Skeletal muscle tissue (tissue), 4 donors: ENCODE results near the gene NCEH1. TPM values are rescaled to one million over a fixed set of nuclear protein-coding genes. Genes with fewer than 3 reads are reported as not detected.
A peak's percentile ranks its signal among the peaks of the same experiment; 100 is the strongest.
"Not testable (repeated sequence)": the region's sequence is repeated elsewhere in the genome, so short reads cannot be mapped to it uniquely, and the experiment has no call there.

Experiments used
- H3K27ac ChIP-seq: one replicate; pipeline ENCODE4 v1.7.0; 2013; ENCODE audit warnings: mild to moderate bottlenecking, low read depth, low read length, inconsistent platforms
- H3K27me3 ChIP-seq, 3 donors: one replicate each; pipeline ENCODE4 v1.7.0; 2013; ENCODE audit warnings: low read length in 3 of 3; ENCODE audit not compliant: control insufficient read depth in 3 of 3, insufficient read depth in 3 of 3
- H3K36me3 ChIP-seq, 3 donors: one replicate each; pipeline ENCODE4 v1.7.0; 2013; ENCODE audit warnings: low read length in 3 of 3; ENCODE audit not compliant: control insufficient read depth in 3 of 3, insufficient read depth in 3 of 3
- H3K4me1 ChIP-seq, 3 donors: one replicate each; pipeline ENCODE4 v1.7.0; 2013; ENCODE audit warnings: low read length in 3 of 3, mild to moderate bottlenecking in 3 of 3; ENCODE audit not compliant: control insufficient read depth in 3 of 3, insufficient read depth in 3 of 3
- H3K4me3 ChIP-seq, 3 donors: one replicate each; pipeline ENCODE4 v1.7.0; 2013; ENCODE audit warnings: low read length in 3 of 3
- H3K9ac ChIP-seq, 3 donors: one replicate each; pipeline ENCODE4 v1.7.0; 2013; ENCODE audit warnings: low read length in 3 of 3, mild to moderate bottlenecking in 3 of 3, moderate library complexity in 2 of 3, low read depth in 1 of 3
- H3K9me3 ChIP-seq, 3 donors: one replicate each; pipeline ENCODE4 v1.7.0; 2013; ENCODE audit warnings: low read length in 3 of 3; ENCODE audit not compliant: control insufficient read depth in 3 of 3
- total RNA-seq: library from RNA; depleted of rRNA; stranded (reverse); fragments of >200 nt; gene quantifications from one replicate; pipeline ENCODE4 v1.2.3, GENCODE V29; 2014
- donor health status: Osteomylitis.

The NCEH1 gene
- total RNA-seq, 1 donor from 2014 or later: 1.6 TPM

DNA sequence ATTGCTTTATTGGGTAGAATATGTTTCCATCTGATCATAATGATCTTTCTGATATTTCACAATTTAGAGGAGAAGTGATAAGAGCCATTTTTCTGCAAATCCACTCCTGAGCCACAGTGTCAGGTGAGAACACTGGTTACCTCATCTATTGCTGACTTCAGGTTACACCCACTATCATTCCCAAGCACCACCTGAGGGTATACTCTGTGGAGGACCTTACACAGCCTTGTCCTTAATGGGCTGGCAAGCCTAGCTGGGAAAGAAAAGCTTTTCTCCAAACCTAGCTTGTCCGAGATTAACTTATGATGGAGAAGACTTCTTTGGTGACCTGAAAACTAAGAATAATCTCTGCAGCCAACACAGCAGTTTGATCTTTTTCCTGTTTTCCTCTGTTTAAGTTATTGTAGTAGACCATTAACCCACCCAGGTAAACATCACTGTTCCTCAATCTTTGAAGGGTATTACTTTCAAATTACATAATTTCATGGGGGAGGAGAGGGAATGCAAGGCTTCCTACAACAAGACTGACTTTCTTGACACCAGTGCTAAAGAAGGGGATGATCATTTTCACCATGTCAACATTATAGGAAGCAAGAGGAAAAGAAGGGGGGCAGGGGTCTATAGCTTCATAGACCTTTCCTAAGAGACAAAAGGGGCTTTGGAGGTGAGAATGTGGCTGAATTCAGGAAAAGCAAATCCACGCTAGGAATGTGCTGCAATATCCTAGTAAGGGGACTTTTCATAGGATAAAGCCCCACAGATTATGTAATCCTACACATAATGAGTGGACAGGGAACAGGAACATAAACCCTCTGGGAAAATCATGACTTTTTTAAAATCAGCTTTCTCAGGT is 1.7 kb downstream of the NCEH1 start:
- Histone ChIP-seq H3K27ac (no peak overlapping the region), H3K4me3 (peak overlapping the region in 2 of 3 donors; percentile 97 to 98), H3K9me3 (no peaks in the 10 kb centered on the region), H3K9ac (peak overlapping the region; percentile 53 to 89 (median 84)), H3K4me1 (peaks cover 10 to 23% (median 17%) of the 10 kb centered on the region in 3 donors), H3K36me3 (no peaks in the 10 kb centered on the region), H3K27me3 (no peaks in the 10 kb centered on the region)

DNA sequence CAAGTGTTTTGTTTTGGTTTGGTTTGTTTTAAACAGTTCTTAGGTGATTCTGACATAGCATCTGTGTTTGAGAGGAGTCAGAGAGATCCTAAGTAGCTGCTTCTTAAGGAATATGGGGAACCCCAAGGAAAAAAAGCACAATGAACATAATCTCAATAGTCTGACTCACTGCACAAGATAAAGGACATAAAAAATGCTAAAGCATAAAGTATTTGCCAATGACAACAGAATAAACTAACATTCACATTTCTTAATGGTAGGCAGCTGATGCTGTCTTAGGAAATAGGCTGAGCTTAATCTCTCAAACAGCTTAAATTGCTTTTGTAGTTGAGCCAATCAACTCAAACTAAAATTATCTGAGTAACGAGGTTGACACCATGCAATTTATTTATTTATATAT is 2.9 kb downstream of the NCEH1 start:
- Histone ChIP-seq H3K9me3 (no peaks in the 10 kb centered on the region), H3K9ac (no peak overlapping the region), H3K4me1 (peaks cover 10 to 23% (median 17%) of the 10 kb centered on the region in 3 donors), H3K4me3 (no peak overlapping the region), H3K27ac (no peak overlapping the region), H3K27me3 (no peaks in the 10 kb centered on the region), H3K36me3 (no peaks in the 10 kb centered on the region)

DNA sequence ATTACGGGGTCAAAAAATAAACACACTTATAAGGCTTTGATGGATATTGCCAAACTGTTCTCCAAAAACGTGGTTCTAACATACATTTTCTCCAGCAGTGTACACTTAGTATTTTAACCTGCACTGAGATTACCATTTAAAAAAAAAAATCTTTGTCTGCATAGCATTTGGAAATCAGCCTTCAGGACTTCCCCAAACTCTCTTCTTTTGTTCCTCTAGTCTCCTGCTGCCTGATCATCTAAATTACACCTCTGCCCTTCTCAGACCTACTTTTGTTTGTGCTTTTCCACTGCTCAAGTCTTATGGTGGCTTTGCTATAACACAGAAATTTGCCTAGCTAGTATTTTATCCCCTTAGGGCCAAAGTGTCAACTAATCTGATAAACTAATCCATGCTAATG is 3.8 kb downstream of the NCEH1 start:
- H3K9me3 ChIP-seq: no peaks in the 10 kb centered on the region
- H3K4me1 ChIP-seq: peaks cover 10 to 23% (median 17%) of the 10 kb centered on the region in 3 donors
- no peak overlapping the region for H3K9ac ChIP-seq
- no peak overlapping the region for H3K4me3 ChIP-seq
- no peaks in the 10 kb centered on the region for H3K27me3 ChIP-seq
- H3K27ac ChIP-seq: no peak overlapping the region
- H3K36me3 ChIP-seq: no peaks in the 10 kb centered on the region

DNA sequence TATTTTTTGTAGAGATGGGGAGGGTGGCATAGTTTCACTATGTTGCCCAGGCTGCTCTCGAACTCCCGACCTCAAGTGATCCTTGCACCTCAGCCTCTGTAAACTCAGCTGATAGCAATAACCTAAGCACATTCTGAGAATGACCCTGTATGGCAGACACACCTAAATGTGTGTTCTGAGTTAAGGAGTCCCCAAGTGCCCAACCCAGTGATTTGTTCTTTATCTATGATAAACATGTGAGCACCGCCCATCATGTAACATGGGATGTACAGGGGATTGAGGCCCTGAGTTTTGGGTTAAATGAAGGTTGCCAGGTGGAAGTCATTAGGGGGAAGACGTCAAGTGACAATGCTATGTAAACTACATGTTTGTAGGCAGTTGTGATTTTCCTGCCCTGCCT is 5.7 kb downstream of the NCEH1 start:
- Histone ChIP-seq H3K9me3 (no peaks in the 10 kb centered on the region), H3K9ac (no peak overlapping the region), H3K36me3 (no peaks in the 10 kb centered on the region), H3K4me1 (peaks cover 10 to 17% (median 12%) of the 10 kb centered on the region in 3 donors), H3K27me3 (no peaks in the 10 kb centered on the region), H3K27ac (no peak overlapping the region), H3K4me3 (no peak overlapping the region)

DNA sequence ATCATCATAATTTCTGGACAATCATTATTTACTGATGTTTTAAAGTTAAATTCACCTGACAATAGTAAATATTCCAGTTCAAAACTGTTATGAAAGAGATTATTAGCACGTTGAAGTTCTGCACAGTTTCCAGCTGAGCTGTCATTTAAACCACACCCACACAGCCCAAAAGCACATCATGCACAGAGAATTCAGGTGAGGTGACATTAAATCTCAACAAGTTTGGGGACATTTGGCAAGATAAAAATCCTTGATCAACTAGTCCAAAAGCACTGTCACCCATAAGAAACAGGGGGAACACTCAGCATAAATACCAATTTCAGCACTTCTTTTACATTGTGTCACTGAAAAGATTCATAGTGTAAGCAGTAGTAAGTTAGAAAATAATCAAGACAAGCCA is 6.9 kb downstream of the NCEH1 start:
- no peaks in the 10 kb centered on the region for H3K9me3 ChIP-seq

DNA sequence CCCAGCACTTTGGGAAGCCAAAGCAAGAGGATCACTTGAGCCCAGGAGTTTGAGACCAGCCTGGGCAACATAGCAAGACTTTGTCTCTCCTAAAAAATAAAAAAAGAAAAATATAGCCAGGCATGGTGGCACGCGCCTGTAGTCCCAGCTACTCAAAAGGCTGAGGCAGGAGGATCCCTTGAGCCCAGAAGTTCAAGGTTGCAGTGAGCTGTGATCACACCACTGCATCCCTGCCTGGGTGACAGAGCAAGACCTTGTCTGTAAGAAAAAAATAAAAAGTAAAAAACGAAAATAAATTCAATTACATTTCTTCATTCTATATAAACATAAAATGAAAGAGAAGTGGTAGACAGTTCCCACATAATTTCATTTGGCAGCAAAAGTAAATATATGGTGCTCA is 8.1 kb downstream of the NCEH1 start:
- not testable (repeated sequence) for H3K4me3 ChIP-seq, H3K4me1 ChIP-seq, H3K27ac ChIP-seq, H3K36me3 ChIP-seq, H3K27me3 ChIP-seq, H3K9me3 ChIP-seq, H3K9ac ChIP-seq

More for the DNA sequence above, 6.9 kb downstream of the NCEH1 start:
- Histone ChIP-seq H3K4me3 (no peak overlapping the region), H3K4me1 (peaks cover 0 to 6% (median 3%) of the 10 kb centered on the region in 3 donors), H3K9ac (no peak overlapping the region), H3K27ac (no peak overlapping the region), H3K27me3 (no peaks in the 10 kb centered on the region), H3K36me3 (no peaks in the 10 kb centered on the region)

DNA sequence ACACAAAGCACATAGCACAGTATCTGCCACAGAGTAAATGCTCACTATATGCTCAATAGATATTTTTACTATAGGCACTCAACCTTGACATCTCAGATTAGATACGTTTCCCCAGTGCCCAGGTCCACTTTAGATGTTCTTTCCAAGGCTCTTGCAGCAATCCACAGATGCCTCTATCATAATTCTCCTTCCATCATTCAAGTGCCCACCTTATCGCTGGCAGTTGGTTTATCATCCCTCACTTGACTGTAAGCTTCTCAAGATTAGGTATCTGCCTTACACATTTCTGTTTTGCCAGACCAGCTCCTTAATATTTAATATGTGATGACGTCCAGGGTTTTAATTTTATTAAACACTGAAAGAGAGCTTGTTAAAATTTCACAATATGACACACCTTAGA is 8.6 kb downstream of the NCEH1 start:
- Histone ChIP-seq H3K4me1 (peaks cover 0 to 3% (median 0%) of the 10 kb centered on the region in 3 donors), H3K4me3 (no peak overlapping the region), H3K9me3 (no peaks in the 10 kb centered on the region), H3K9ac (no peak overlapping the region), H3K36me3 (no peaks in the 10 kb centered on the region), H3K27me3 (no peaks in the 10 kb centered on the region), H3K27ac (no peak overlapping the region)

DNA sequence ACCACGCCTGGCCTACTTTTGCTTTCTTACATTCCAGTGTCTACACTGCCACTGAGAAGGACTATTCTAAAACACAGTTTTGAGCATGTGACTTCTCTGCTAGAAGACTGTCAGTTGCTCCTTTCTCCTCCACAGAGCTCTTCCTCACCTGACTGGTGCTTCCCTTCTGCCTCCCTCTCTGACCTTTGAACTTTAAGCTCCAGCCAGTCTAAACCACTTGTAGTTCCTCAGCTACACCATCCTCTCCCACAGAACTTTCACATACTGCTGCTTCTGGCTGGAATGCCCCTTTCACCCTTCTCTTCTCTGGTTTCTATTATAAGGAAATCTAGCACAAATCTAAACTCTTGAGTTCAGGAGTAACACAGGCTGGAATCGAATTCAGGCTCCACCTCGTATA is 9.1 kb downstream of the NCEH1 start:
- Histone ChIP-seq H3K9ac (no peak overlapping the region), H3K36me3 (no peaks in the 10 kb centered on the region), H3K27ac (no peak overlapping the region), H3K9me3 (no peaks in the 10 kb centered on the region), H3K4me1 (peaks cover 0 to 3% (median 0%) of the 10 kb centered on the region in 3 donors), H3K27me3 (no peaks in the 10 kb centered on the region), H3K4me3 (no peak overlapping the region)

DNA sequence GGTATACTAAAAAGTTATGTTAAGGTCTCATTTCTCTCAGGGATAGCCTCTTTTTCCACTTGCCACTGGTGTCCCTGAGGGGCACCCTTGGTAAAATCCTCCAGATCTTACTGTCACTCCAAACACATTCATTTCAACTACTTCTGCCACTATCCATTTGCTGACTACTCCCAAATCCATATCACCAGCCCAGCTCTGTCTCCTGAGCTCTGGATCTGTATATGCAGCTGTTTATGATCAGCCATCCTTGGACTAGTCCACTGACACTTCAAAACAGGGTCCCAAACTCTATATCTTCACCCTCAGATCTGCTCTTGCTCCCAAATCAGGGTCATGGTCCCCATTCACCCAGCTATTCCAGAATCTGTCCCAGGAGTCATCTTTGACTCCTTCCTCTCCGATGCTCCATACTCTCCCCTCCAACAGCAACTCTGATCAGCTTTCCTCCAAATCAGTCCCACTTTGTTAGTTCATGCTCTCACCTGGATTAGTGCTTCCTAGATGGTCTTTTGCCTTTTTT is 9.9 kb downstream of the NCEH1 start:
- H3K4me1 ChIP-seq: peaks cover 0 to 3% (median 0%) of the 10 kb centered on the region in 3 donors

DNA sequence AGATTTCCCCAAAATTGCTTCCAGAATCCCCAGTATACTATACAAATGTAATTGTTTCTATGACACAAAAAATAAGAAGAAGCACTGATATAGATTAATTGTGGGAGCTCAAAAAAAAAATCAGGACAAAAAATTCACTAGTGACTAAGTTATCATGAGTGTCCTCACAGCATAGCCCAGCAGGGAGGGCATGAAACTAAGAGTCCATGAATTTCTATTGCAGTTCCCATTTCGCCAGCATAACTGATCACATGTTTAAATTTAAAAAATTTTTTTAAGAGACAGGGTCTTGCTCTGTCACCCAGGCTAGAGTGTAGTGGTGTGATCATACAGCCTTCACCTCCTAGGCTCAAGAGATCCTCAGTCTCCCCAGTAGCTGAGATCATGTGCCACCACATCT is 10.6 kb downstream of the NCEH1 start:
- no peak overlapping the region for H3K27ac ChIP-seq
- H3K9me3 ChIP-seq: no peaks in the 10 kb centered on the region
- peaks cover 0 to 3% (median 0%) of the 10 kb centered on the region in 3 donors for H3K4me1 ChIP-seq
- no peak overlapping the region for H3K4me3 ChIP-seq
- H3K9ac ChIP-seq: no peak overlapping the region
- H3K27me3 ChIP-seq: no peaks in the 10 kb centered on the region
- no peaks in the 10 kb centered on the region for H3K36me3 ChIP-seq

More for the DNA sequence above, 9.9 kb downstream of the NCEH1 start:
- H3K9ac ChIP-seq: no peak overlapping the region
- H3K36me3 ChIP-seq: no peaks in the 10 kb centered on the region
- H3K27ac ChIP-seq: no peak overlapping the region
- H3K27me3 ChIP-seq: no peaks in the 10 kb centered on the region
- H3K4me3 ChIP-seq: no peak overlapping the region
- H3K9me3 ChIP-seq: no peaks in the 10 kb centered on the region
